Measurements from ENCODE around the gene F9.
"Not testable (repeated sequence)": the region's sequence is repeated elsewhere in the genome, so short reads cannot be mapped to it uniquely, and the experiment has no call there.

The F9 gene

GRCh38 chrX:139530550-139530949 is at the start of gene F9:
F9 (plus strand) TSS chrX:139530739; CDS start chrX:139530765, 26 bp downstream.
- DNase-seq = no peak

- no peak for DNase-seq
Measured at GRCh38 chrX:139483699-139484098, 46.8 kb upstream of the F9 start.

DNA sequence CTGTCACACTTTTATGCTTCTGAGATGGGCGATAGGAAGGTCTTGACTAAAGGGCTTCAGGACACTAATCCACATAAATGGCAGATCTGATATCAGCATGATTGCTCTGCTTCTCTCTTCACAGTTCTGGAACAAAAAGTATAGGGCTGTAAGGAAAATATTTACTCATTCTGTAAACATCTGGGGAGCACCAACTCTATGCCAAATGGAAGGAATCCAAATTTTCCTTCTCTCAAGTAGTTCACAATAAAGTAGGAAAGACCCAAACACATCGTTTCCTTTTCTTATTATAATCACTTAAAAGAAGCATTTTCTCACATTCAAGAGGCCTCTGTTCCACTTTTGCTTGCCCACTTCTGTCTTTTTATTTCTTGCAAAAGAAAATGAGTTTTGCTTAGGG is 45.9 kb upstream of the F9 start:
- DNase-seq = no peak

DNA sequence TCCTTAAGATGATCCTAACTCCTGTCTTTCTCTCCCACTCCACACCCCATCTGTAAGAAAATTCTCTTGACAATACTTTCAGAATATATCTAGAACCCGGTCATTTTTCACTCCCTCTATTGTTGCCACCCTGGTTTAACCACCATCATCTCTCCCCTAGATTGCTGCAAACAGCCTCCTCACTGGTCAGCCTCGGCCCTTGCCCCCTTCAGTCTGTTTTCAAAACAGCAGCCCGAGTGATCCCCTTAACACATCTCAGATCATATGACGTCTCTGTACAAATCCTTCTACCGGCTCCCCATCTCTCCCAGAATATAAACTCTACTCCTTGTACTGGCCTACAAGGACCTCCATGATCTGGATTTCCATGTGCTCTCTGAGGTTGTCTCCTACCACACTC is 35.2 kb upstream of the F9 start:
- no peak for DNase-seq

GRCh38 chrX:139506333-139506732 is 24.2 kb upstream of the F9 start:
- no peak for DNase-seq

- no peak for DNase-seq
Measured at GRCh38 chrX:139508099-139508498, 22.4 kb upstream of the F9 start.

GRCh38 chrX:139518475-139518874 is 12.1 kb upstream of the F9 start:
- no peak for DNase-seq

DNA sequence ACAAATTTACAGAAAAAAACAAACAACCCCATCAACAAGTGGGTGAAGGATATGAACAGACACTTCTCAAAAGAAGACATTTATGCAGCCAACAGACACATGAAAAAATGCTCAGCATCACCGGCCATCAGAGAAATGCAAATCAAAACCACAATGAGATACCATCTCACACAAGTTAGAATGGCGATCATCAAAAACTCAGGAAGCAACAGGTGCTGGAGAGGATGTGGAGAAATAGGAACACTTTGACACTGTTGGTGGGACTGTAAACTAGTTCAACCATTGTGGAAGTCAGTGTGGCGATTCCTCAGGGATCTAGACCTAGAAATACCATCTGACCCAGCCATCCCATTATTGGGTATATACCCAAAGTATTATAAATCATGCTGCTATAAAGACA is 1.7 kb upstream of the F9 start:
- not testable (repeated sequence) for DNase-seq

- DNase-seq = no peak
Measured at GRCh38 chrX:139532834-139533233, 2.3 kb downstream of the F9 start.

DNA sequence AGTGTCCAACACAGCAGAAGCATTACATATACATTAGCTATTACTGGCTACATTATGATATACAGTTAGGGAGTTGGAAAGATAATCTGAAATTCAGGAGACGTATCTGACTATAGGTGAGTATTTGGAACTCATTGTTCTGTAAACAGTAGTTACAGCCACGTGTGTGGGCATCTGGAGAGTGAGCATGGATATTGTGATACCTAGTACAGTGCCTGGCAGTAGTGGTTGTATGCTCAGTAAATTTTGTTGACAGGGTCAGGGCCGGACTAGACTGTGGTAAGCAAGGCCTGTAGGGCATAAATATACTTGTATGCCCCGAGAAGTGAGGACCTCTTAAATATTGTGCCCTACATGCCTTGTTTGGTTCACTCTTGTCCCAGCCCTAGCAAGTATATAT is 2.9 kb downstream of the F9 start:
- no peak for DNase-seq

GRCh38 chrX:139538907-139539790 is 8.6 kb downstream of the F9 start:
- DNase-seq = no peak

DNA sequence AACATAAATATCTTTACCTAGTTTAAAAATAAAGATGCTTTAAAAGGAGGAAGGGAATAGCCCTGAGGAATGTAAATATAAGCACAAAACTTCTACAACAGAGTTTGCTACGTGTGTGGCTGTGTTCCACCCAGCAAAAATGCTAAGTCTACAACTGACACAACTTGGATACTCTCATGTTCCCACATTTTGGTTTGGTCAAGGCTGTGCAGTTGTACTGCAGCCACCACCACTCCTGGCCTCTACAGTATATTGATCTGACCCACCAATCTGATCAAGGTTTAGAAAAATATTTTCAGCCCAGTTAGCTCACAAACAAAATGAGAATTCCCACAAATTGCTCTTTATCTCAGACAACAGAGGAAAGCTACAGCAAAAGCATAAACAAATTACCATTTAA is 12.1 kb downstream of the F9 start:
- no peak for DNase-seq

DNA sequence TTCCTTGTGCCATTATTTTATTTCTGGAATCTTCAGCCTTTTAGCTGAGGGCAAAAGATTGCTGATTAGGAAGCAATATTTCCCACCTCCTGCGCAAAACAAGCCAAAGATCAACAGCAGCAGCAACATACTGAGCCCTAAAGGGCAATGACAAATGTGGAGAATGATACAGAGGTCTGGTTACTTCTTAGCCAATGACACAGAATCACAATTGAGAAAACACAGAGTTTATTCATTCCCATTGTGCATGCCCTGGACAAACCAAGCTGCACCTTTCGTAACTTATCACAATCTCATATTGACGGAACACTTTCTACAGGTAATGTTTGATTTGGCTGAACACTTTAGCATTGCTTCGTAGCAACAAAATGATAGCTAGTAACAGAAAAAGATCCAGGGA is 13.4 kb downstream of the F9 start:
- DNase-seq = no peak

- no peak for DNase-seq
Measured at GRCh38 chrX:139544591-139544990, 14.1 kb downstream of the F9 start.

DNA sequence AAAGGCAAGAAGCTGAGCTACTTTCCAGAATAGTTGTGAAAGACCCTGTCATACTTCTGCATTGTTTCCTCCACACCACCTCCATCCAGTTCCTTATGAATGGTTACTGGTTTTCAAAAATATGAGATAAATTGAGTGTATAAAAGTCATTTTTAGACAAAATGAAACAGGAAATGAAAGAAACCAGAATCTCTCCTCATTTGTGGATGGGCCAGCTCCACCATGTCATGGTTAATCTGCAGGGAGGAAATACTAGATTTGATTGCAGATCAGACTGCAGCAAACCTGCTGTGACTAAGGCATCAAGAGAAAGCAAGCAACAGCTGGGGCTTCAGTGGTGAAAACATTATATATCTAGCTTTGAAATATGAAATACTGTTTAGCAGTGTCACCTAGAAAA is 23.8 kb downstream of the F9 start:
- DNase-seq = no peak

- no peak for DNase-seq
Measured at GRCh38 chrX:139554991-139555675, 24.6 kb downstream of the F9 start.

GRCh38 chrX:139559383-139560042 is 29.0 kb downstream of the F9 start:
- peak; percentile 23 for DNase-seq

DNA sequence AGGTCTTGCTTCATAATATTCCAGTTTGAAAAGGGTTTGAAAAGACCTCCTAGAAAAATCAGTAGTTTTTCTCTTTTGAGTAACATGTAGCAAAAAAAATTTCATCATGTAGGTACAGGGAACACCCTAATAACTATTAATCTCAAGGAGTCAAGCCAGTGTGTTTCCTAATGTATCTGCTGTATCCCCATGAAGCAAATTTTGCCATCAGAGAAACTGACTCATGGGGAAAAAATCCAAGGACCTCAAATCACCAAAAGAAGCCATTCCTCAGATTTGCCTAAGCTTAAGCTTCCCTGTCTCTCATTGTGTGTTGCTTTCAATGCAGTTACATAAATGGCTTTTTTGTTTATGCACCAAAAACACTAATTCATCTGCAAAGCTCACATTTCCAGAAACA is 29.7 kb downstream of the F9 start:
- DNase-seq = no peak

- DNase-seq = no peak
Measured at GRCh38 chrX:139563251-139563650, 32.7 kb downstream of the F9 start.

DNA sequence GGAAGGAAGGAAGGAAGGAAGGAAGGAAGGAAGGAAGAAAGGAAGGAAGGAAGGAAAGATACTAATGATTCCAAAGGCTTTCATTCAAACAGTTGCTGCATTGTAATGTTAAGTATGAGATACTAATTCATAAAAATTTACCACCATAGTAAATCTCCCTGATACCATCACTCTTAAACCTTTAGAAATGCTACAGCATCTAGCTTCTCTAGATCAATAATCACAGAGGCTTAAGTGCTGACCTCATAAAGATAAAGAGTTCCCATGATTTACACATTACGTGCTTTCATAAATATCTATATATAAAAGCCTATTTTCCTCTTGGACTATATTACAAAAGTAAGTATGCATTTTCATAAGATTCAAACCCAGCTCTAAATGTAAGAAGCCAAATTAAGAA is 36.4 kb downstream of the F9 start:
- no peak for DNase-seq

GRCh38 chrX:139581068-139581467 is 50.5 kb downstream of the F9 start:
- no peak for DNase-seq

DNA sequence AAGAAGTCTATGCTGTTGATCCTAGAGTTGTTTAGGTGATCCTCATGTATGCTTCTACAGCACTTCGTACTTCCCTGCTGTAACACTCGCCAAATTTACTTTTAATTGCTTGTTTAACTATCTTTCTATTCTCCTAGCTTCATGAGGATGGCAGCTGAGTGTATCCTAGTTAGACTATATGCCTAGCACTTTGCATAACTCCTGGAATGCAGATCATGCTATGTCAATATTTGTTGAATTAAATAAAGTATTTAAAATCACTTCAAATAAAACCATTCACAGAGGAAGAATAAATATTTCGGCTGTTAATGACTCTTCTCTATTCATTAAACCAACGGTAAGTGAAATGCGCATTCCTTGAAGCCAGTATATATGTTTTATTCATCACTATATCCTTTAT is 55.1 kb downstream of the F9 start:
- DNase-seq = no peak

- DNase-seq = no peak
Measured at GRCh38 chrX:139596068-139596467, 65.5 kb downstream of the F9 start.

DNA sequence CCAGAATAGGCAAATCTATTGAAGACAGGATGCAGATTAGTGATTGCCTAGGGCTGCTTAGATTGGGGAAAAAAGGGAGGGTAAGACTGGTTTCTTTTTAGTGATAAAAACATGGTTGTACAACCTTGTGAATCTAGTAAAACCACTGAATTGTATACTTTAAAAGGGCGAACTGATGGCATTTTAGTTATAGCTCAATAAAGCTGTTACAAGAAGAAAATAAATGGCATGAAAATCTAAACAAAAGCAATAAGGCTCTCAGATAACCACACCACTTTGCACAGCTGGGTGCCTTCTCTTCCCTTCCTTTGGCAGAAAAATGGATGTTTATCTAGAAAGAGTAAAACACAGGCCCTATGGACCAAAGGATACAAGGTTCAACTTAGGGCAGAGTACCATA is 69.6 kb downstream of the F9 start:
- no peak for DNase-seq
